ENCODE data around the gene HBZ. TPM values are rescaled to one million over a fixed set of nuclear protein-coding genes. Genes with fewer than 3 reads are reported as not detected.

Gene HBZ
- total and polyA plus RNA-seq, 8 donors = 0.35 TPM; not detected in 7

GRCh38 chr16:142405-142967, 10.0 kb upstream of the HBZ start:
- ATAC-seq (no peak), DNase-seq (no peak), FAIRE-seq (no peak)
- H3K27me3 ChIP-seq = no peaks in the 10 kb centered on the region
- WGBS, 2 donors = 63 to 71% methylated on average over 12 of the region's 12 CpGs
- no peak overlapping the region for H3K27ac ChIP-seq
- no peak overlapping the region for H3K4me3 ChIP-seq
- no peak for TF ChIP-seq CTCF (IDR thresholded peaks at IDR 0.05)
- H3K36me3 ChIP-seq = no peaks in the 10 kb centered on the region
- H3K4me1 ChIP-seq = no peaks in the 10 kb centered on the region
- intact Hi-C loops (cut with DNase I) = no loop called here
- no peaks in the 10 kb centered on the region for H3K9me3 ChIP-seq

GRCh38 chr16:143047-143446, 9.4 kb upstream of the HBZ start:
- no peak overlapping the region for H3K27ac ChIP-seq
- no peak overlapping the region for H3K4me3 ChIP-seq
- H3K4me1 ChIP-seq = no peaks in the 10 kb centered on the region
- no peaks in the 10 kb centered on the region for H3K36me3 ChIP-seq
- FAIRE-seq = no peak
- 73 to 80% methylated on average over 6 of the region's 6 CpGs for WGBS, 2 donors
- no peak for TF ChIP-seq CTCF (IDR thresholded peaks at IDR 0.05)
- H3K27me3 ChIP-seq = no peaks in the 10 kb centered on the region
- no peak for ATAC-seq
- DNase-seq = no peak
- intact Hi-C loops (cut with DNase I) = no loop called here
- H3K9me3 ChIP-seq = no peaks in the 10 kb centered on the region

GRCh38 chr16:143456-143855, 9.0 kb upstream of the HBZ start:
- intact Hi-C loops (cut with DNase I) = no loop called here
- 39 to 47% methylated on average over 6 of the region's 6 CpGs for WGBS, 2 donors
- Histone ChIP-seq H3K27me3 (no peaks in the 10 kb centered on the region), H3K4me1 (no peaks in the 10 kb centered on the region), H3K27ac (no peak overlapping the region), H3K9me3 (no peaks in the 10 kb centered on the region), H3K4me3 (no peak overlapping the region), H3K36me3 (no peaks in the 10 kb centered on the region)
- DNase-seq (no peak), FAIRE-seq (no peak), ATAC-seq (no peak)
- no peak for TF ChIP-seq CTCF (IDR thresholded peaks at IDR 0.05)

- no peak for DNase-seq
- Histone ChIP-seq H3K9me3 (no peaks in the 10 kb centered on the region), H3K27me3 (no peaks in the 10 kb centered on the region), H3K27ac (no peak overlapping the region), H3K4me3 (no peak overlapping the region), H3K36me3 (no peaks in the 10 kb centered on the region), H3K4me1 (no peaks in the 10 kb centered on the region)
- no peak for ATAC-seq
- no peak for TF ChIP-seq CTCF (IDR thresholded peaks at IDR 0.05)
- 78 to 85% methylated on average over 14 of the region's 14 CpGs for WGBS, 2 donors
- intact Hi-C loops (cut with DNase I) = no loop called here
- no peak for FAIRE-seq
Measured at GRCh38 chr16:144797-145252, 7.6 kb upstream of the HBZ start.

- no peak for ATAC-seq
- H3K4me1 ChIP-seq = no peaks in the 10 kb centered on the region
- no peak overlapping the region for H3K27ac ChIP-seq
- TF ChIP-seq CTCF (IDR thresholded peaks at IDR 0.05) = no peak
- H3K27me3 ChIP-seq = no peaks in the 10 kb centered on the region
- DNase-seq = no peak
- H3K9me3 ChIP-seq = no peaks in the 10 kb centered on the region
- 78 to 84% methylated on average over 2 of the region's 2 CpGs for WGBS, 2 donors
- H3K4me3 ChIP-seq = no peak overlapping the region
- FAIRE-seq = no peak
- intact Hi-C loops (cut with DNase I) = no loop called here
- H3K36me3 ChIP-seq = no peaks in the 10 kb centered on the region
Measured at GRCh38 chr16:146646-147045, 5.8 kb upstream of the HBZ start.
